ENCODE data around the gene DNAJC6. TPM values are rescaled to one million over a fixed set of nuclear protein-coding genes. Genes with fewer than 3 reads are reported as not detected.

Gene DNAJC6
- 4.3 to 5.9 TPM (median 5.3 TPM) in 5 replicates for total RNA-seq (2022; extraction: Qiagen RNA extraction; ENCODE audit: low read depth)

GRCh38 chr1:65309304-65310077, at the start of gene DNAJC6:
DNAJC6 (plus strand) TSS chr1:65309543; CDS start chr1:65309746, 203 bp downstream.

GRCh38 chr1:65420590-65421350, 111.4 kb downstream of the DNAJC6 start, which contains the start of the genes LEPR and LEPROT:
LEPR (plus strand) TSS chr1:65420668; CDS start chr1:65565566, 144,898 bp downstream.
LEPROT (plus strand) TSS chr1:65420668; CDS start chr1:65420725, 57 bp downstream.

Other genes with a start within 250 kb of the DNAJC6 start
- gene AK4, start 161.3 kb upstream of the DNAJC6 start, total RNA-seq (2022; extraction: Qiagen RNA extraction; ENCODE audit: low read depth) = 23.3 to 30.2 TPM (median 25.8 TPM) in 5 replicates
- gene LEPR, start 111.1 kb downstream of the DNAJC6 start, total RNA-seq (2022; extraction: Qiagen RNA extraction; ENCODE audit: low read depth) = 2.3 to 3.4 TPM (median 3.0 TPM) in 5 replicates
- gene LEPROT, start 111.1 kb downstream of the DNAJC6 start, total RNA-seq (2022; extraction: Qiagen RNA extraction; ENCODE audit: low read depth) = 32.4 to 50.0 TPM (median 41.1 TPM) in 5 replicates

All from A549 treated with DMSO at 1 μM for 4 hours (cell line).